MM.1S (cell line): ENCODE measurements around the gene SUPT7L.

Source experiments
- DNase-seq: peaks from one replicate; pipeline ENCODE4 v3.0.0-alpha.2; 2015
- H2AFZ ChIP-seq: fragments of 300-600 bp; sonication (generic); 2 replicates; pipeline ENCODE4 v1.6.0; 2016; ENCODE audit warnings: antibody characterized with exemption, low read length
- H3F3A ChIP-seq: fragments of 300-600 bp; sonication (generic); 2 replicates; pipeline ENCODE4 v1.6.1; 2016; ENCODE audit warnings: mild to moderate bottlenecking, antibody characterized with exemption, low read length, moderate library complexity, mixed read lengths; ENCODE audit not compliant: insufficient read depth
- H3K27ac ChIP-seq: fragments of 300-600 bp; sonication (generic); 2 replicates; pipeline ENCODE4 v1.5.1; 2016; ENCODE audit warnings: mild to moderate bottlenecking, low read length
- H3K27me3 ChIP-seq: fragments of 300-600 bp; sonication (generic); replicated peaks from 2 replicates; pipeline ENCODE4 v1.6.0; 2016; ENCODE audit warnings: low read length; ENCODE audit not compliant: insufficient read depth
- H3K36me3 ChIP-seq: fragments of 300-600 bp; sonication (generic); replicated peaks from 2 replicates; pipeline ENCODE4 v1.6.1; 2016; ENCODE audit warnings: mild to moderate bottlenecking, low read length, mixed read lengths; ENCODE audit not compliant: insufficient read depth
- H3K4me1 ChIP-seq: fragments of 300-600 bp; sonication (generic); 2 replicates; pipeline ENCODE4 v1.6.1; 2016; ENCODE audit warnings: low read length, mixed read lengths
- H3K4me2 ChIP-seq: fragments of 300-600 bp; sonication (generic); 2 replicates; pipeline ENCODE4 v1.6.0; 2016; ENCODE audit warnings: low read depth, low read length
- H3K4me3 ChIP-seq: fragments of 300-600 bp; sonication (generic); 2 replicates; pipeline ENCODE4 v1.5.1; 2016; ENCODE audit warnings: low read length, mixed read lengths
- H3K79me2 ChIP-seq: fragments of 300-600 bp; sonication (generic); 2 replicates; pipeline ENCODE4 v1.6.1; 2016; ENCODE audit warnings: mixed run types, low read length, mixed read lengths
- H3K9ac ChIP-seq: fragments of 300-600 bp; sonication (generic); 2 replicates; pipeline ENCODE4 v1.6.1; 2016; ENCODE audit warnings: low read length, mixed read lengths
- H3K9me2 ChIP-seq: fragments of 300-600 bp; sonication (generic); replicated peaks from 2 replicates; pipeline ENCODE4 v1.6.1; 2016; ENCODE audit warnings: mild to moderate bottlenecking, low read length, mixed read lengths; ENCODE audit not compliant: insufficient read depth
- H3K9me3 ChIP-seq: fragments of 300-600 bp; sonication (generic); replicated peaks from 2 replicates; pipeline ENCODE4 v1.6.1; 2016; ENCODE audit warnings: mild to moderate bottlenecking, low read length, mixed read lengths; ENCODE audit not compliant: insufficient read depth
- H4K20me1 ChIP-seq: fragments of 300-600 bp; sonication (generic); 2 replicates; pipeline ENCODE4 v1.6.1; 2016; ENCODE audit warnings: mild to moderate bottlenecking, low read length, moderate library complexity, mixed read lengths; ENCODE audit not compliant: insufficient read depth
- EZH2 ChIP-seq: fragments of 300-600 bp; sonication (generic); optimal IDR thresholded peaks from 2 replicates; pipeline ENCODE3; 2017; ENCODE audit warnings: low read depth, mild to moderate bottlenecking, antibody characterized with exemption, low read length, mixed read lengths
- EZH2phosphoT487 ChIP-seq: fragments of 300-600 bp; sonication (generic); IDR thresholded peaks from 2 replicates; pipeline ENCODE4 v1.6.1; 2018; ENCODE audit warnings: antibody characterized with exemption, low read length
- TF ChIP-seq, protein P1 (sequence below): fragments of 300-600 bp; sonication (generic); IDR thresholded peaks from 2 replicates; pipeline ENCODE4 v1.5.1; 2016; ENCODE audit warnings: antibody characterized with exemption, low read length, mixed read lengths

SUPT7L gene

DNA sequence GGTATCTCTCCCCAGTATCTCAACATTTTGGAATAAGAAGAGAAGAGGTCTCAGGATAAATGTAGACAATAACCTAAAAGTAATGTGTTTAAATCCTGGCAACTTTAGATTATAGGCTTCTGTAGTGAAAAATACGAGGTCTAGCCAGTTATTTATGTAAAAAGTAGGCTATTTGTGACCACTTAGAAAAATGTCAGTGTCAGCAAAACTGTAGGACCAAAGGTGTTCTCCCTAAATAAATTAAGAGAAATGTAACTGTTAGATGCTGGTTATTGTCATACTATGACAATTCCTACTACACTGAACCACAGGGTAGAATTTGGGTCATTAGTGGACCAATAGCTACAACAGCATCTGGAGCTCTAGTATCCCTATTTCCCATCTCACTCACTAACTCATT lies 2.0 kb downstream of the SUPT7L start:
- no peak overlapping the region for H3K27ac ChIP-seq
- H3K79me2 ChIP-seq: peaks cover 40% of the 10 kb centered on the region
- no peaks in the 10 kb centered on the region for H3K27me3 ChIP-seq
- H3K9ac ChIP-seq: no peak overlapping the region
- H3K4me2 ChIP-seq: no peak overlapping the region
- no peaks in the 10 kb centered on the region for H3K9me2 ChIP-seq
- TF ChIP-seq, protein P1, sequence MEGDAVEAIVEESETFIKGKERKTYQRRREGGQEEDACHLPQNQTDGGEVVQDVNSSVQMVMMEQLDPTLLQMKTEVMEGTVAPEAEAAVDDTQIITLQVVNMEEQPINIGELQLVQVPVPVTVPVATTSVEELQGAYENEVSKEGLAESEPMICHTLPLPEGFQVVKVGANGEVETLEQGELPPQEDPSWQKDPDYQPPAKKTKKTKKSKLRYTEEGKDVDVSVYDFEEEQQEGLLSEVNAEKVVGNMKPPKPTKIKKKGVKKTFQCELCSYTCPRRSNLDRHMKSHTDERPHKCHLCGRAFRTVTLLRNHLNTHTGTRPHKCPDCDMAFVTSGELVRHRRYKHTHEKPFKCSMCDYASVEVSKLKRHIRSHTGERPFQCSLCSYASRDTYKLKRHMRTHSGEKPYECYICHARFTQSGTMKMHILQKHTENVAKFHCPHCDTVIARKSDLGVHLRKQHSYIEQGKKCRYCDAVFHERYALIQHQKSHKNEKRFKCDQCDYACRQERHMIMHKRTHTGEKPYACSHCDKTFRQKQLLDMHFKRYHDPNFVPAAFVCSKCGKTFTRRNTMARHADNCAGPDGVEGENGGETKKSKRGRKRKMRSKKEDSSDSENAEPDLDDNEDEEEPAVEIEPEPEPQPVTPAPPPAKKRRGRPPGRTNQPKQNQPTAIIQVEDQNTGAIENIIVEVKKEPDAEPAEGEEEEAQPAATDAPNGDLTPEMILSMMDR: no peak
- TF ChIP-seq EZH2: no peak
- TF ChIP-seq EZH2phosphoT487: no peak
- H3K4me3 ChIP-seq: no peak overlapping the region
- peaks cover 9% of the 10 kb centered on the region for H3K4me1 ChIP-seq
- H3K36me3 ChIP-seq: peaks cover 9% of the 10 kb centered on the region; the same call in 1 of the 2 replicates
- no peak for DNase-seq
- no peaks in the 10 kb centered on the region for H3K9me3 ChIP-seq
- H3F3A ChIP-seq: no peaks in the 10 kb centered on the region
- no peak overlapping the region for H2AFZ ChIP-seq
- no peaks in the 10 kb centered on the region for H4K20me1 ChIP-seq

DNA sequence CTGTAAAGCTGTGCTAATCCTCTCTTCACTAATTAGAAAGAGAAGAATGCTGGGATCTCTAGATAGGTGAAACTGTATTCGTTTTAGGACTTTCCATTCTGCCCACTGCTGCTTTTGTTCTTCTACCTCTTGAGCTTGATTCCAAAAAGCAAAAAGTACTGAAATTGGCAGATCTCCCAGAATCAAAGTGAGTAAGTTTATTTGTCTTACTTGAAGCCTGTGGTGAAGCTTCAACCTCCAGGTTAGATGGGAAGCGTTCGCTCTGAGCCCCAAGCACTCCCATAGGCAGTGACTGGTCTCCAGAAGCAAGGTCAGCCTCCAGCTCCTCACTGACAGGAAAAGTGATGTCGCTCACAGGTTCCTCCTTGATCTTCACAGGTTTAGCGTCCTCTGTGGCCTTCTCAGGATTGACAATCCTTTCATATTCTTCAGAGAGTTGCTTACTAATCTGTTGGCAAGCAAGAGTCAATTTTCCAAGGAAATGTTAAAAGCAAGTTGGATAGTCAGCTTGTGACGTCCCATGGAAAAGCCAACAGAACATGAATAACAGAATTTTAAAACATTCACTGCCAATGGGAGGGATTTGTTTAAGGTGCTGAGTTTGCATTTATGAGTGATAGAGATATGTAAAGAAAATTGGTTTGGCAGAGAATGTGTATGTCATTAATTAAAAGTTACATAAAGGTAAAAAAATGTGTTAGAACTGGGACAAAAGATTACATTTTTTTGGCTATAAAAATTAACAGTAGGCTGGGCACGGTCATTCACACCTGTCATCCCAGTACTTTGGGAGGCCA lies 8.1 kb downstream of the SUPT7L start:
- Histone ChIP-seq H2AFZ (no peak overlapping the region), H3K9ac (no peak overlapping the region), H4K20me1 (no peaks in the 10 kb centered on the region), H3K36me3 (0 out of 2 replicates have a peak, but pooled peaks cover 12% of the 10 kb centered on the region), H3K9me3 (no peaks in the 10 kb centered on the region), H3K79me2 (0 out of 2 replicates have a peak, but pooled peaks cover 4% of the 10 kb centered on the region), H3K4me1 (no peaks in the 10 kb centered on the region), H3K27me3 (no peaks in the 10 kb centered on the region), H3K27ac (no peak overlapping the region), H3K4me2 (no peak overlapping the region), H3K4me3 (no peak overlapping the region), H3F3A (no peaks in the 10 kb centered on the region), H3K9me2 (no peaks in the 10 kb centered on the region)
- TF ChIP-seq EZH2 (no peak), EZH2phosphoT487 (no peak)
- TF ChIP-seq, protein P1: no peak
- DNase-seq: no peak

DNA sequence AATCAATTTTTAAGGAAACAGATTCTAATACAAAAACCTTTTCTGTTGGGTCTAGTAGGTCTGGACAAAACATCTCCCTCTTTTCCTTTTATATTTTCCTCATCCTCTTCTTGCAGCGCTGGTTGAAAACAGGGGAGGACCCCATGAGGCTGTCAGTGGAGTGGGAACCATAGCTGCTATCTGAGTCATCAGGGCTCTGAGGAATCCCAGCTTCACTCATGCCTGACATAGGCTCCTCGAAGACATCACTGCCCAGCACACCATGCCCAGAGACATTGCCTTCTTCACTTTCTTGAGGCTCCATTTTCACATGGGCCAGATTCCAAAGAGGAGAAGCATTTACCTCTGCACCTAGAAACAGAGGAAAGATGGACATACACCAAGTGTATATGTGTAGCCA lies 10.0 kb downstream of the SUPT7L start:
- H3K27ac ChIP-seq: no peak overlapping the region

More for the DNA sequence above, 10.0 kb downstream of the SUPT7L start:
- Histone ChIP-seq H3K9me2 (no peaks in the 10 kb centered on the region), H4K20me1 (no peaks in the 10 kb centered on the region), H3K9ac (no peak overlapping the region), H3K36me3 (0 out of 2 replicates have a peak, but pooled peaks cover 8% of the 10 kb centered on the region), H3K9me3 (no peaks in the 10 kb centered on the region), H3K4me2 (no peak overlapping the region), H3K79me2 (0 out of 2 replicates have a peak, but pooled peaks cover 4% of the 10 kb centered on the region), H3K4me3 (no peak overlapping the region), H2AFZ (no peak overlapping the region), H3K27me3 (no peaks in the 10 kb centered on the region), H3F3A (no peaks in the 10 kb centered on the region), H3K4me1 (no peaks in the 10 kb centered on the region)
- no peak for DNase-seq
- TF ChIP-seq EZH2 (no peak), EZH2phosphoT487 (no peak)
- TF ChIP-seq, protein P1: no peak
